Stimulated activated CD4-positive, alpha-beta T cell treated with anti-CD3 and anti-CD28 coated beads, TNF-alpha, amount 100 ng/mL, for 24 hours (primary cell): ENCODE measurements around the gene SERPINA5.
"Not testable (repeated sequence)": the region's sequence is repeated elsewhere in the genome, so short reads cannot be mapped to it uniquely, and the experiment has no call there.

Experiments used
- DNase-seq, 3 experiments: peaks; one replicate each; pipeline ENCODE4 v3.0.0-alpha.2; 2020; ENCODE audit warnings: low read depth in 3 of 3

SERPINA5 gene

DNA sequence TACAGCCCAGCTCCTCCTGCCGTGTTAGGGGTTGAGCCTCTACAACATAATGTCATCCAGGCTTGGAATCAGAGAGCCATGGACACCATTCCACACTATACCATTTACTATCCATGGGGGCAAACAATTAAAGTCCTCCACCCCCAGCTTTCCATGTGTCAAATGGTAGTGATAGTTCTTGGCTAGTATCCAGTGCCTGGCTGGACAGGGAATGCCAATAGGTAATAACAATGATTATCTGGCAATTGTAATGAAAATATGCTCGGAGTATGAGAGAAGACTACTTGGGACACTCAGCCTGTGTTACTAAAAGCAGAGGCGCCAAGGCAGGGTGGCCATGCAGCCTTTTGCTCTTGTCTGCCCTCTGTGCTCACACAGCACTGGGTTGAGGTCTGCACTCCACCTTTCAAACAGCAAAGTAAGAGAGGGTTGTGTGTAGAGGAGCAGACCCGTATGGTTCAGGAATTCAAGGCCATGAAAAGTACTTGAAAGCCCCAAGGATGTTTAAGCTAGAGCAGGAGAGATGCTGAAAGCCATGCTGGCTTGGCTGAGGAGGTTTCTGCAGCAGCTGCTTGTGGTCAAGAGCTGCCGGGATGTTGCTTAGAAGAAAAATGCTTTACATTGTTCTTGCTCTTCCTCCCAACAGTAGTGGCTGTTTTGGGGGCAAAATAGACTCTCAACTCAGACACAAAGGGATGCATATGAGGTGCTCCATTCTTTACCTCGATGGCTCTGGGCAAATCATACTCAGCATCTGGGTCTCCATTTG lies 41.6 kb downstream of the SERPINA5 start:
- DNase-seq, result no peak

GRCh38 chr14:94623422-94623809 lies 42.2 kb downstream of the SERPINA5 start:
- DNase-seq, result no peak

- DNase-seq, result no peak
These were observed 42.8 kb downstream of the SERPINA5 start for GRCh38 chr14:94623856-94624499.

DNA sequence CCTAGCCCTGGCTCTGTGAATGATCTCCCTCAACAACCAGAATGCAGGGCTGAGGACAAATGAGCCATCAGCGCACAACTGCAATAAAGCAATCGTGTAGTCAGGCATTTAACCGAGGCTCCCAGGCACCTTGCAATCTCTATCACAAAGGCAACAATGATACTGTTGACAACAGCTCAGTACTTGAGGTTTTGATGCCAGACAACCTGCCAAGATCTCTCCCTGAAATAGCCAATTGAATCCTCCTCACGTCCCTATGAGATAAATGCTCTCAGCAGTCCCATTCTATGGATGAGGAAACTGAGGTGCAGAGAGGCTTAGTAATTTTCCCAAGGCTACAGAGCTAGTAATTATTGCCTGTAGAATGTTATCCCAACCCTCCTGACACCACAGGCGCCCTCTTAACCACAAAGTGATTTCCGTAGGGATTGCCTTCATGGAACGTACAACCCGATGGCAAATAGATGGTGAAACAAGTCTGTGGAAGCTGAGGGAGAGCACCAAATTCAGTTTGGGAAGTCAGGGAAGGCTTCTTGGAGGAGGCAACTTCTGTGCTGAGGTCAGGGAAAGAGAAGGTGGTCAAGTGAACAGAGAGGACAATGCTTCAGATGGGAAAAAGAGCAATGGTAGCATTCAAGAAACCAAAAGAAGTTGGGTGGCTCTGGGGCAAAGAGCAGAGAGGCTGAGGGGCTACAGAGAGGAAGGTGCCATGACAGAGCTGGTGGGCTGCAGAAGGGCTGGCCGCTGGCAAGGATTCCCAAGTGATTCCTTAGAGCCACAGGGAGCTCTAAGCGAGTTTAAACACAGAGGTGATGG lies 43.5 kb downstream of the SERPINA5 start:
- no peak for DNase-seq

- DNase-seq, result no peak
These were observed 44.1 kb downstream of the SERPINA5 start for GRCh38 chr14:94625353-94625635.

GRCh38 chr14:94628578-94628977 lies 47.4 kb downstream of the SERPINA5 start:
- no peak for DNase-seq

DNA sequence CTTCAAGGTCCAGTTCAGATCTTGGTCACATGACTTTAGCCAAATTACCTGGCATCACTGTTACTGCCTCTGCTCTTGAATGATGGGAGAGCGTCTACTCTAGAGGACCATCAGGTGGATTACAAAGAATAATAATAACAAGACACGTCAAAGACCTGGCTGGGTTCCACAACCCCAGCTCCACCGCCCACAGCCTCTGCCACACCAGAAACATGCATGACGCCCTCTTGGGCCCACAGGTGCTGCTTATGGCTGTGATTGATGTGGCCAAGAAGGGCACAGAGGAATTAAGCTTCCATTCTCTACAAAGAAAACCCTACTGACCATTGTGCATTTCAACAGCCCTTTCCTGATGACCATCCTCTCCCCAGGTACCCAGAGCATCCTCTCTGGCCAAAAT lies 49.2 kb downstream of the SERPINA5 start:
- DNase-seq, result no peak

- no peak for DNase-seq
These were observed 49.8 kb downstream of the SERPINA5 start for GRCh38 chr14:94631050-94631449.

GRCh38 chr14:94631536-94632304 lies 50.5 kb downstream of the SERPINA5 start:
- no peak for DNase-seq

GRCh38 chr14:94632305-94632590 lies 51.0 kb downstream of the SERPINA5 start:
- DNase-seq, result no peak

DNA sequence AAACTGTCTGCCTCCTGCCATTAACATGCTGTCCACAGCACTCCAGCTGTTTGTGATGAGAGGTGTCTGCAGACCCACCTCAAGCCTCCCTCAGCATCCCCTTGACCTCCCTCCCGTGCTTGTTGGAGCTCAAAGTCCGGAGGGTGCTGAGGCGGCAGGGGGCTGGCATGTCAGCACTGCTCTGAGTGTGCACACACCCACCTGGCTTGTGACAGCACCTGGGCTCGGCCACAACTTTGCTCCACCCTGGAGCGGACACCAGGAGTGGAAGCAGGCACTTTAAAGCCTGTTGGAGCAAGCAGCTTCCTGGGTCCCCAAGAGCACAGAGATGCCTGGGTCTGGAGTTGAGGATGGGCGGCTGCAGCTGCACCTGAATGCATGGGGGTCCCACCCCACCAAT lies 51.9 kb downstream of the SERPINA5 start:
- DNase-seq, result no peak

GRCh38 chr14:94635154-94635553 lies 53.9 kb downstream of the SERPINA5 start:
- DNase-seq, result no peak

GRCh38 chr14:94636744-94637412 lies 55.7 kb downstream of the SERPINA5 start:
- no peak for DNase-seq

DNA sequence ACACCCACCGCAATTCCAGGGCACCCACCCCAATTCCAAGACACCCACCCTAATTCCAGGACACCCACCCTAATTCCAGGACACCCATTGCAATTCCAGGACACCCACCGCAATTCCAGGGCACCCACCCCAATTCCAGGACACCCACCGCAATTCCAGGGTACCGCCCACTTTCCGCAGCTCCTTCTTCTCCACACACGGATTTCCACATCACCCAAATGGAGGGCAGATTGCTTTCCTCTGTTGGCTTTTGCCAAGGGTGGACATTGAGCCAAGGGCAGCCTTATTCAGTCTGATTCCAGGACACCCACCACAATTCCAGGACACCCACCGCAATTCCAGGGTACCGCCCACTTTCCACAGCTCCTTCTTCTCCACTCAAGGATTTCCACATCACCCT lies 56.6 kb downstream of the SERPINA5 start:
- not testable (repeated sequence) for DNase-seq

GRCh38 chr14:94638339-94638738 lies 57.1 kb downstream of the SERPINA5 start:
- no peak for DNase-seq

DNA sequence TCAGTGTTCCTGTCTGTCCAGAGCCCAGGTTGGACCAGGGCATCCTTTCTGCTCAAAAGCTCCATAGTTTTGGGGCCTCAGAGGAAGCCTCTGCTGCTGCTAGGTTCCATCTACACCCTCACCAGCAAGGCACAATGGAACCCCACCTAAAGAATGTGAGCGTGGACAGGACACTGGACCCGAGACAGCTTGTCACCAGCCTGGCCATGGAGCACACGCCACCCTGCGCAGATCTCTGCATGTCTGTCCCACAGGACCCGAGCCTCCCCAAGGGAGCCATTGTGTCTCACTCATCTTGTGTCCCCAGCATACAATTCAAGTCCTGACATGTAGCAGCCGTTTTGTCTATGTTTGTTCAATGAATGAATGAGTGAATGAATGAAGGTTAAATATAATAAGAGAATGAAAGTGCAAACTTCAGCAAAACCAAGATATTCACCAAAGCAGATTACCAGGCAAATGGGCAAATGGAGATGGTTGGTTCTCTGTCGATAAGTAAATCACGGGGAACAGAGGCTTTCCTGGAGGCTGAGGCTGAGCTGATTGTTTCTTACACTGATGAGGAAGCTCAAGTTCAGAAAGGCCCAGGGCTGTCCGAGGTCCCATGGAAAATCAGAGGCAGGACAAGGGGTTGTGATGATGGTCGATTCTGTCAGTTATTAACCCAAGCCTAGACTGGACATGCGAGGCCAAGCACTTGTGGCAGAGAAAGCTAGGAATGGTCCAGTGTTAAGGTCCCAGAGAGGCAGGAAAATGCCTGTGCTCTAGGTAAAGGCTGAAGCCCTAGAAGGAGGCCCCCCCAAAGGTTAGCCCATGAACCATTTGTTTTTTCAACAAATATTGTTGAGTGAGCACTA lies 58.0 kb downstream of the SERPINA5 start:
- DNase-seq, result no peak

DNA sequence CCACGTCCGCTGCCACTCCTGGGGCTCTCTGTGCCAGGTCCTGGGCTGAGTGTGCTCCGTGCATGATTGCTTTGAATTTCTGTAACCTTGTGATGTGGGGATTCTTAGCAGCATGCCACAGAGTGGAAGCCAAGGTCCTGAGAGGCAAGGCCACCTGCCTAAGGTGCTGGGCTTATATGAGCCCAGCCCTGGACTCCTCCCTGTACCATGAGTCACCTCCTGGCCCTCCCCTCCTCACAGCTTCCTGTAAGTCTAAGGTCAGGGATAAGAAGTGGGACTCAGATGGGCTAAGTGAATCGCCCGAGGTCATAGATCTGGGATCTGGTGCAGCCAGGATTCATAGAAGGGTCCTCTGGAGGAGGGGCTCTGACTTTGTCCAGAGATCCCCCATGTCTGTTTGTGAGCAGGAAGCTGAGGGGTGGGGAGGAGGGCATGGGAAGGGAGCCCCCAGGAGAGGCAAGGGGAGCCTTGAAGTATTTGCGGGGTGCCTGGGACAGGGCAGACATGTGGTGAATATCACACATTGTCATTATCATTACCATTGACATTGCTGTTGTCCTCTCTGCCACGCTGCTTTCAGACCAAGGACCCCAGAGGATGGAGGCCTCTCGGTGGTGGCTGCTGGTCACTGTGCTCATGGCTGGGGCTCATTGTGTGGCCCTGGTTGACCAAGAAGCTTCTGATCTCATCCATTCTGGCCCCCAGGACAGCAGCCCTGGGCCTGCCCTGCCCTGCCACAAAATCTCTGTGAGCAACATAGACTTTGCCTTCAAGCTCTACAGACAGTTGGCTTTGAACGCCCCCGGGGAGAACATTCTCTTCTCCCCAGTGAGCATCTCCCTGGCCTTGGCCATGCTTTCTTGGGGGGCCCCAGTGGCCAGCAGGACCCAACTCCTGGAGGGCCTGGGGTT lies 59.8 kb downstream of the SERPINA5 start:
- DNase-seq, result no peak

GRCh38 chr14:94641632-94641955 lies 60.4 kb downstream of the SERPINA5 start:
- no peak for DNase-seq
